Measurements from ENCODE around the gene ITM2B.

- no peak for TF ChIP-seq EZH2phosphoT487 (IDR thresholded peaks at IDR 0.05; ENCODE audit: borderline replicate concordance, low read length)
- TF ChIP-seq, protein P1, sequence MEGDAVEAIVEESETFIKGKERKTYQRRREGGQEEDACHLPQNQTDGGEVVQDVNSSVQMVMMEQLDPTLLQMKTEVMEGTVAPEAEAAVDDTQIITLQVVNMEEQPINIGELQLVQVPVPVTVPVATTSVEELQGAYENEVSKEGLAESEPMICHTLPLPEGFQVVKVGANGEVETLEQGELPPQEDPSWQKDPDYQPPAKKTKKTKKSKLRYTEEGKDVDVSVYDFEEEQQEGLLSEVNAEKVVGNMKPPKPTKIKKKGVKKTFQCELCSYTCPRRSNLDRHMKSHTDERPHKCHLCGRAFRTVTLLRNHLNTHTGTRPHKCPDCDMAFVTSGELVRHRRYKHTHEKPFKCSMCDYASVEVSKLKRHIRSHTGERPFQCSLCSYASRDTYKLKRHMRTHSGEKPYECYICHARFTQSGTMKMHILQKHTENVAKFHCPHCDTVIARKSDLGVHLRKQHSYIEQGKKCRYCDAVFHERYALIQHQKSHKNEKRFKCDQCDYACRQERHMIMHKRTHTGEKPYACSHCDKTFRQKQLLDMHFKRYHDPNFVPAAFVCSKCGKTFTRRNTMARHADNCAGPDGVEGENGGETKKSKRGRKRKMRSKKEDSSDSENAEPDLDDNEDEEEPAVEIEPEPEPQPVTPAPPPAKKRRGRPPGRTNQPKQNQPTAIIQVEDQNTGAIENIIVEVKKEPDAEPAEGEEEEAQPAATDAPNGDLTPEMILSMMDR (IDR thresholded peaks at IDR 0.05; ENCODE audit: low read depth, low read length, poor library complexity, severe bottlenecking) = no peak
These were observed 66.6 kb downstream of the ITM2B start for GRCh38 chr13:48299591-48299990.

Data from DOHH2 (cell line).